Activated T-helper 1 cell treated with anti-CD3 and anti-CD28 coated beads, Interleukin-2, amount 50 U/mL, for 16 hours (primary cell): Measurements from ENCODE around the gene PRKAG2.

ENCODE experiments used
- DNase-seq, 2 donors: peaks; one replicate each; pipeline ENCODE4 v3.0.0-alpha.2; 2020; ENCODE audit warnings: low read depth in 1 of 2, low spot score in 1 of 2

Gene PRKAG2

DNA sequence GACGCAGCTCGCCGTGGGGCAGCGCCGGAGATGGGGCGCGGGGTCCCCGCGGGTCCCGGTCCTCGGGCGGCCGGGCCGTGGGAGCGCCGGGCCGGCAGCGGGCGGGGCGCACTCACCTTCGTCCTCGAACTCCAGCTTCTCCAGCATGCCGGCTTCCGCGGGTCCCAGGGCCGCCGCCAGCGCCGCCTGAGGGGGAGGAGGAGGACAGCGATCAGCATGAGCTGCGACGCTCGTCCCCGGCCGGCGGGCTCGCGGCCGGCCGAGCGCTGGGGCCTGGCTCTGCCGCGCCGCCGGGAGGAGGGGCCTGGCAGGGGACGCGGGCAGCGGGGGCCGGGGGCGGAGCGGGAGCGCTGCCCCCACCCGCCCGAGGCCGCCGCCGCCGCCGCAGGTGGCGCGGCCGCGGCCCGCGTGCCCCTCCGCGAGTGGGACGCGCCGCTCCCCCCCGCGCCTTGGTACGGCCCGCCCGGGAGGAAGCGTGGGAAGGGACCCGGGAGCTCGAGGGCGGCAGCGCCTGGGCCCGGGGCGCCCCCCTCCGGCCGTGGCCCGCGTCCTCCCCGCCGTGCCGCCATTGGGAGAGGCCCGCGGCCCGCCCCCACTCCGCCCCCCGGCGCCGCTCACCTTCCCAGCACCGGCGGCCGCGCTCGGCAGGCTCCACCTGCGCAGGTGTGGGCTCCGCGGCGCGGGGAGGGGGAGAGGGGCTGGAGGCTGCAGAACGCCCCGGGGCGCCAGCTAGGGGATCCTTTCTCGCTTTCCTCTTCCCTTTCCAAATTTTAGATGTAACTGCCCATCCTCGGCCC is 244.8 kb downstream of the PRKAG2 start:
- peak; percentile 76 to 88 for DNase-seq

- no peak for DNase-seq
These were observed 245.4 kb downstream of the PRKAG2 start for GRCh38 chr7:151631570-151631952.

DNA sequence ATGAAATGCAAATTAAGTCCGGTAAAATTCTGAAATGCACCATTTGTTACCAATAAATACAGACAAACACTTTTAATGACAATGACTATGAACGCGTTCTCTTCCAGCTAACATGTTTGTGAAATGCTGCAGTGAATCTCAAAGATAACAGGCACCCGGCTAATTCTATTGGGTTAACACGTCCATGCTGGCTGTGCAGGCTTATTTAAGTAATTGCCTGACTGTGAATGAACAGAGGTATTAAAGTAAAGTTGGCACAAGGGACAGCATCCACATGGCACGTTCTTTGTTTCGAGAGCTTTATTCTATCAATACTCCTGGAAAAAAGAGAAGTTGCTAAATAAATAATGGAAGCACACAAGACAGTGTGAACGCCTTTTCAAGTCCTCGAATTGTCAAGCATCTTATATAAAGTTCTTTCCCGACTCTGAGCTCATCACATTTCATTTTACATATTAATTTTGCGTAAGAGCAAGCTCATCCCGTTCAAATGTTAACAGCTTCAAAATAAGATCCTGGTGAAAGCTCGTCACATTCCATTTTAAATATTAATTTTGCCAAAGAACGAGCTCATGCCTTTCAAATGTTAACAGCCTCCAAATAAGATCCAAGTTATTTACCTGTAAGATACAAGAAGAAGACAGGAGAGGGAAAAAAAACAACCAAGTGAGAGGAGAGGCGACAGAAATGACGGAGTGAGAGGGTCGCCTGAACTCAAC is 245.9 kb downstream of the PRKAG2 start:
- DNase-seq: no peak

DNA sequence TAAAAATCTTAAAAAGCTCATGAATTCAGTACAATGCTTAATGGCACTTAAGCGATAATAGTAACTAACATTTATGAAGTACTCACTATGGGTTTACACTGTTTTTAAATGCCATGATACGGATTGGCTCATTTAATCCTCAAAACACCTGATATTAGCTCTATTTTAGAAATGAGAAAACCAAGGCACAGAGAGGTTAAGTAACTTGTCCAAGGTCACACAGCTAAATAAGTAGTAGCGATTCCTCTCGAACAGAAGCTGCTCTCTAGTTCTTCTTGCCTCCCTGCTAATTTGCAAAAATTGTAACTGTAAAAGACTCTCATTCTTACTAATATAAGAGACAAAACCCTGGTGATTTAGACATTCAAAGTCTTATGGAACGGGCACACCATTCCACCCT is 246.6 kb downstream of the PRKAG2 start:
- no peak for DNase-seq

GRCh38 chr7:151629713-151630272 is 247.1 kb downstream of the PRKAG2 start:
- no peak for DNase-seq

- DNase-seq: no peak
These were observed 247.9 kb downstream of the PRKAG2 start for GRCh38 chr7:151628846-151629604.

DNA sequence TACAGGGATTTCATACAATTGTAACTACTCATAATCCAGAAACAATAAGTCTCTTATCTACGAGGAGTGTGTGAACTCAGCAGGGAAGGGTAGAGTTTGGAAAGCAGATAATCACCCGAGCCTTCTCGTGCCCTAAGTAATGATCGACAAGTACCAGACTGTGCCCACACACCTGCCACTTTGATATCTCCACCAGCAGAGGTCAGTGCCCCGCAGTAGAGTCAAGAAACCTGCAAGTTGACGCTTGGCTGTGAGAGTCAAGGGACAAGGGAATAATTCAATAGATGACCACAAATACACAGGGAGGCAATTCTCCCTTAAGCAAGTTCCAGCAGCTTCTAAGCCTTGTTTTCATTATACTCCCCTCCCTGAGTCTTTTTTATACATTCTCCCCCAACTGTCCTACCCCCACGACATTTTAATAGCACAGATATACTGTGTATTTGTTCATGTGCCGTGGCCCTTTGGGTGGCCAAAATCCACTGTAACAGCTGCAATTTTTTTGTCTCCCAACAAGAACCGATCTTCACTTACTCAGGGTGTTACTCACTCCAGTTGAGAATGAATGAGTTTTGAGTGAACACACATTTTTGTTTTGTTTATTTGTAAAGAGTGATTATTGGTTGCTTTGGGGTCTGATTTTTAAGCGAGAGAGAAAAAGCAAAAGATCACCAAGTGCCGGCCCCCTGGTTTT is 250.3 kb downstream of the PRKAG2 start:
- DNase-seq: no peak

GRCh38 chr7:151625606-151626005 is 251.3 kb downstream of the PRKAG2 start:
- DNase-seq: no peak

DNA sequence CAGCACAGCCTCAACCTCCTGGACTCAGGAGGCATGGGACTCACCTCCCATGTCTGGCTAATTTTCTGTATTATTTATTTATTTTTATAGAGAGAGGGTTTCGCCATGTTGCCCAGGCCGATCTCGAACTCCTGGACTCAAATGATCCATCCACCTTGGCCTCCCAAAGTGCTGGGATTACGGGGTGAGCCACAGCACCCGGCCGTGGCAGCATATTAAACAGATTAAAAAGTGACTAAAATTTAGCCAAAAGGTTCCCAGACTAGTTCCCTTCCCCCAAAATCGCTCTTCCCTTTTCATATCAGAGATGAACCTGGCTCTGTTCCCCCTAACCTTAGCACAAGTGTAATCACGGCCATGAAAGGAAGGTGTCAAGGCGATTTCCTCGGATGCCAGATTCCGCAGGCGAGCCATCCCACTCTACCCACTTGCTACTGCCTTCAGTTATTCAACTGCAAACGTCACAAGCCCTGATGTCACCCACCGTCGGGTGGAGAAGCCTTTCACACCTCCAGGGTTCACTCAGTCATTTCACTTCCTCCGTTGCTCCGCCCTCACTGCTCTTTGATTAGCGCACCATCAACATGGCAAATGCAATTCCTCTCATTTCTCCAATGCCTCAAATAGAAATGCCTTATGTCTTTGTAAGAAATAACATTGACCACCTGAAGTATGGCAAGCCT is 252.5 kb downstream of the PRKAG2 start:
- DNase-seq: no peak

- DNase-seq: no peak
These were observed 253.1 kb downstream of the PRKAG2 start for GRCh38 chr7:151623766-151624165.

- no peak for DNase-seq
These were observed 255.0 kb downstream of the PRKAG2 start for GRCh38 chr7:151621961-151622360.

DNA sequence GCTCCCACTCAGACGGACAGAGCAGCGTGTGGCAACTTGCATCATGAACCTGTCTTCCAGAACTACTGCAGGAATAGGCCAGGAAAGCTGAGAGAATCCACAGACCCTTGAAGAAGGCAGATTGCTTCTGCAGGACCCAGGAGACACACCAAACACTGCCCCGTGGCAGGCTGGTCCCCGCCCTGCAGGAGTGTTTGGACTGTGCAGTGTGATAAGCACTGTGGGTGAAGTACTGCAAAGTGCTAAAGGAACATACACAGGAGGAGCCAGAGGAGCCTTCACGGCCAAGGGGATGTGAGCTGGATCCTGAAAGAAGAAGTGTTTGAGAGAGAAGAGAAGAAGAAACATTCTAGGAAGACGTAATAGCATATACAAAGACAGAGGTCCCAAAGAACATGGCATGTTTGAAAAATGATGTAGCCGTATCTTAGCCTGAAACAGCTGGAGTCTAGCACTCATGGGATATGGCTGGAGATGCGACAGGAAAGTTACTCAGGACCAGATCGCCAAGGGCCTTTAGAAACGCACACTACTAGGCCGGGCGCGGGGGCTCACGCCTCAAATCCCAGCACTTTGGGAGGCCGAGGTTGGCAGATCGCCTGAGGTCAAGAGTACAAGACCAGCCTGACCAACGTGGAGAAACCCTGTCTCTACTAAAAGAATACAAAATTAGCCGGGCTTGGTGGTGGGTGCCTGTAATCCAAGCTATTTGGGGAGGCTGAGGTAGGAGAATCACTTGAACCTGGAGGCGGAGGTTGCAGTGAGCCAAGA is 260.3 kb downstream of the PRKAG2 start:
- DNase-seq: no peak

- DNase-seq: no peak
These were observed 261.1 kb downstream of the PRKAG2 start for GRCh38 chr7:151615784-151616183.

GRCh38 chr7:151615058-151615457 is 261.9 kb downstream of the PRKAG2 start:
- DNase-seq: no peak

DNA sequence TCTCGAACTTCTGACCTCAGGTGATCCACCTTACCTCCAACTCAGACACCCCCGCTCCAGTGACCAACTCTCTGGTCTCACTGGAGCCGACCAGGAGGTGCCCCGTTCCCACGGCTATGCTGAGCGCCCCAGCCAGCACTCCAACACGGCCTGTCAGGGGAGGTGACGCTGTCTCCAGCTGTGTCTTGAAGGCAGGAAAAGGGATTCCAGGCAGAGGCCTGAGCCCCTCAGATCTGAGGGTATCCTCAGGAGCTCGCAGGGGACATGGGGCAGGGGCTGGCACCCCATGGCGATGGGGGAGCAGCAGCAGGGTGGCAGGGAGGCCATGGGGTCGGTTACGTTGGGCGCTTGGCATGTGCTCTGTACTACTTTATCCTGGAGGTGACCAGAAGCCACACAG is 262.9 kb downstream of the PRKAG2 start:
- DNase-seq: no peak

- DNase-seq: no peak
These were observed 265.0 kb downstream of the PRKAG2 start for GRCh38 chr7:151611878-151612277.

GRCh38 chr7:151611041-151611440 is 265.9 kb downstream of the PRKAG2 start:
- DNase-seq: no peak

DNA sequence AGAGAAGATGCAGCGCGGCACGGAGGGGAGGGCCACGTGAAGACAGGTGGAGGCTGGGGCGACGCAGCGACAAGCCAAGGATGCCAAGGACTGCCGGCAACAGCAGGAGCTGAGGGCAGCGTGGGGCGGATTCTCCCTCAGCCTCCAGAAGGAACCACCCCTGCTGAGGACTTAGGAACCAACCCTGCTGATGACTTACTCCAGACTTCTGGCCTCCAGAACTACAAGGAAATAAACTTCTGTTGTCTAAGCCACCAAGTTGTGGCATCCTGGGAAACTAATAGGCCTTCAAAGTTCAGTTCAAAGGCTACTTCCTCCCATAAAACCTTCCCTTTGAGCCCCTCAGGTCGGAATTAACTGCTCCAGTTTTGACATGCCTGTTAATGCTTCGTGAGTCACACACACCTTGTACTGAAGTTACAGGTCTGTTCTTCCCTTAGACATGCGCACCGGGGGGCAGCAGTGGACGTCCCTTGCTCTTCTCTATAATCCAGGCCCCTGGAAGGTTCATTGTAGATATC is 268.8 kb downstream of the PRKAG2 start:
- no peak for DNase-seq

GRCh38 chr7:151607464-151607867 is 269.4 kb downstream of the PRKAG2 start:
- DNase-seq: no peak
